ENCODE measurements around the gene RTN4IP1. TPM values are rescaled to one million over a fixed set of nuclear protein-coding genes. Genes with fewer than 3 reads are reported as not detected.

RTN4IP1 gene
- total and polyA plus RNA-seq, 9 of the 15 experiments (the other 6 are each of a cell fraction or from before 2014, with no cell fraction given) = 17.9 to 46.0 (median 22.2) TPM

- ChIA-PET CTCF (ENCODE audit: low intra/inter-chr PET ratio) (no interaction called here), POLR2A (no interaction called here)
- Histone ChIP-seq H3K4me2 (ENCODE audit: insufficient read depth, low read length) (no peak overlapping the region), H3K4me1 (replicated peaks in 1 of 2; ENCODE audit: control insufficient read depth in 2 of 2, insufficient read depth in 2 of 2, low read length in 2 of 2) (no peaks in the 10 kb centered on the region), H3K9me3 (replicated peaks; ENCODE audit: control insufficient read depth, insufficient read depth, low read depth, low read length) (no peaks in the 10 kb centered on the region), H3K27me3 (ENCODE audit: control insufficient read depth in 2 of 2, insufficient read depth in 2 of 2, low read length in 2 of 2) (peaks cover 2 to 9% of the 10 kb centered on the region in 2 experiments; a peak in 3 of 5 replicates), H2AFZ (ENCODE audit: low read depth, low read length) (no peak overlapping the region), H3K4me3 (no peak overlapping the region), H3K27ac (ENCODE audit: extremely low read depth, low read depth, low read length) (no peak overlapping the region), H3K9me1 (ENCODE audit: control insufficient read depth, insufficient read depth, low read length) (no peaks in the 10 kb centered on the region), H3K79me2 (ENCODE audit: control insufficient read depth, insufficient read depth, low read length) (no peaks in the 10 kb centered on the region), H3K36me3 (ENCODE audit: control insufficient read depth, insufficient read depth, low read length) (no peaks in the 10 kb centered on the region), H4K20me1 (replicated peaks; ENCODE audit: control insufficient read depth, insufficient read depth, low read length) (no peaks in the 10 kb centered on the region), H3K9ac (ENCODE audit: insufficient read depth in 1 of 2, low read depth in 2 of 2, low read length in 2 of 2) (no peak overlapping the region)
- FAIRE-seq (no peak), ATAC-seq (no peak), DNase-seq (ENCODE audit: extremely low read depth in 1 of 4, low spot score in 3 of 4) (no peak)
- in situ Hi-C loops (cut with MboI) = no loop called here
- intact Hi-C loops (cut with micrococcal nuclease) = no loop called here
- no peak for TF ChIP-seq ZNF143 (CRISPR knock-in tag; IDR thresholded peaks at IDR 0.05)
- 0% methylated on average over 3 of the region's 3 CpGs for WGBS (ENCODE audit: insufficient coverage, low coverage, missing lambda C conversion rate)
- no TSS peak for BruUV-seq (replicated peaks)
These were observed 99.9 kb downstream of the RTN4IP1 start for GRCh38 chr6:106529438-106529837.

GRCh38 chr6:106528521-106528920 lies 100.8 kb downstream of the RTN4IP1 start:
- intact Hi-C loops (cut with micrococcal nuclease) = no loop called here
- no peak for ATAC-seq
- H3K27ac ChIP-seq (ENCODE audit: extremely low read depth, low read depth, low read length) = no peak overlapping the region

More at GRCh38 chr6:106528521-106528920, 100.8 kb downstream of the RTN4IP1 start:
- ChIA-PET CTCF (ENCODE audit: low intra/inter-chr PET ratio) (no interaction called here), POLR2A (no interaction called here)
- WGBS (ENCODE audit: insufficient coverage, low coverage, missing lambda C conversion rate) = 0% methylated on average over 2 of the region's 2 CpGs
- BruUV-seq (replicated peaks) = no TSS peak
- Histone ChIP-seq H3K79me2 (ENCODE audit: control insufficient read depth, insufficient read depth, low read length) (no peaks in the 10 kb centered on the region), H2AFZ (ENCODE audit: low read depth, low read length) (no peak overlapping the region), H3K27me3 (ENCODE audit: control insufficient read depth in 2 of 2, insufficient read depth in 2 of 2, low read length in 2 of 2) (peaks cover 2 to 11% of the 10 kb centered on the region in 2 experiments; a peak in 3 of 5 replicates), H3K4me3 (no peak overlapping the region), H3K9me3 (replicated peaks; ENCODE audit: control insufficient read depth, insufficient read depth, low read depth, low read length) (no peaks in the 10 kb centered on the region), H3K36me3 (ENCODE audit: control insufficient read depth, insufficient read depth, low read length) (no peaks in the 10 kb centered on the region), H3K4me1 (replicated peaks in 1 of 2; ENCODE audit: control insufficient read depth in 2 of 2, insufficient read depth in 2 of 2, low read length in 2 of 2) (no peaks in the 10 kb centered on the region), H4K20me1 (replicated peaks; ENCODE audit: control insufficient read depth, insufficient read depth, low read length) (no peaks in the 10 kb centered on the region), H3K4me2 (ENCODE audit: insufficient read depth, low read length) (no peak overlapping the region), H3K9me1 (ENCODE audit: control insufficient read depth, insufficient read depth, low read length) (no peaks in the 10 kb centered on the region), H3K9ac (ENCODE audit: insufficient read depth in 1 of 2, low read depth in 2 of 2, low read length in 2 of 2) (no peak overlapping the region)
- no peak for DNase-seq (ENCODE audit: extremely low read depth in 1 of 4, low spot score in 3 of 4)
- in situ Hi-C loops (cut with MboI) = no loop called here
- FAIRE-seq = no peak
- TF ChIP-seq POU5F1 (IDR thresholded peaks at IDR 0.05; ENCODE audit: borderline replicate concordance, low read depth, low read length, partially characterized antibody) (no peak), HINFP (tag; conservative IDR thresholded peaks at IDR 0.05; ENCODE audit: low read depth) (no peak), MTA1 (IDR thresholded peaks at IDR 0.05; ENCODE audit: borderline replicate concordance) (no peak), KLF16 (IDR thresholded peaks at IDR 0.05) (no peak), TSHZ1 (CRISPR knock-in tag; IDR thresholded peaks at IDR 0.05) (no peak), ARID3B (CRISPR knock-in tag; IDR thresholded peaks at IDR 0.05; ENCODE audit: borderline replicate concordance) (no peak)

Data from K562 (cell line).